Uterus (tissue), 4 donors: ENCODE measurements around the gene SH3TC1. TPM values are rescaled to one million over a fixed set of nuclear protein-coding genes. Genes with fewer than 3 reads are reported as not detected.

Source experiments
- DNase-seq, 2 donors: peaks; one replicate each; pipeline ENCODE4 v3.0.0-alpha.2; 2019 to 2020
- H3K27ac ChIP-seq, 2 donors: fragments of 200-600 bp; sonication (generic); 1 replicate in 1 of 2; 2 replicates in 1 of 2; pipeline ENCODE4 v1.5.1; 2016 to 2018
- H3K27me3 ChIP-seq, 2 donors: fragments of 200-600 bp; sonication (generic); one replicate each; pipeline ENCODE4 v1.5.1; 2018 to 2019; ENCODE audit warnings: control low read depth in 1 of 2
- H3K36me3 ChIP-seq, 2 donors: fragments of 200-600 bp; sonication (generic); one replicate each; pipeline ENCODE4 v1.5.1; 2019; ENCODE audit warnings: control low read depth in 1 of 2
- H3K4me1 ChIP-seq, 2 donors: fragments of 200-600 bp; sonication (generic); one replicate each; pipeline ENCODE4 v1.5.1; 2018 to 2019; ENCODE audit warnings: control low read depth in 1 of 2
- H3K4me3 ChIP-seq, 2 donors: fragments of 200-600 bp; sonication (generic); 1 replicate in 1 of 2; 2 replicates in 1 of 2; pipeline ENCODE4 v1.5.1; 2018 to 2019; ENCODE audit warnings: mild to moderate bottlenecking in 1 of 2
- H3K9me3 ChIP-seq, 2 donors: fragments of 200-600 bp; sonication (generic); one replicate each; pipeline ENCODE4 v1.5.1; 2019; ENCODE audit warnings: control low read depth in 1 of 2
- CTCF ChIP-seq, 4 experiments: fragments of 200-600 bp in 2 of 4; fragments of 450-650 bp in 2 of 4; sonication (generic) in 2 of 4; IDR thresholded peaks; one replicate each; pipeline ENCODE4 v1.5.1; 2016 to 2019; ENCODE audit warnings: antibody characterized with exemption in 4 of 4, mild to moderate bottlenecking in 2 of 4, moderate library complexity in 1 of 4
- POLR2A ChIP-seq, 2 donors: fragments of 450-650 bp; IDR thresholded peaks; one replicate each; pipeline ENCODE4 v1.6.1; 2016; ENCODE audit warnings: antibody characterized with exemption in 2 of 2, mild to moderate bottlenecking in 1 of 2, moderate library complexity in 1 of 2
- intact Hi-C: fragments of 100-400 bp; cut with DNase I; formaldehyde crosslinking; loops from one replicate; pipeline ENCODE4 v1.15.1; 2023; ENCODE audit warnings: low total_unique reads
- total RNA-seq, 4 donors: library from RNA; depleted of rRNA in 3 of 4; stranded (reverse); fragments of >200 nt in 3 of 4; gene quantifications; one replicate each; pipeline versions ENCODE4 v1.1.0 to v1.2.4, GENCODE V29; 2014 to 2023
- donor health status: DM: yes; HTN: yes; CAD: no.

Gene SH3TC1
- total RNA-seq, 4 donors from 2014 or later, result 5.1 to 16.4 (median 11.3) TPM

DNA sequence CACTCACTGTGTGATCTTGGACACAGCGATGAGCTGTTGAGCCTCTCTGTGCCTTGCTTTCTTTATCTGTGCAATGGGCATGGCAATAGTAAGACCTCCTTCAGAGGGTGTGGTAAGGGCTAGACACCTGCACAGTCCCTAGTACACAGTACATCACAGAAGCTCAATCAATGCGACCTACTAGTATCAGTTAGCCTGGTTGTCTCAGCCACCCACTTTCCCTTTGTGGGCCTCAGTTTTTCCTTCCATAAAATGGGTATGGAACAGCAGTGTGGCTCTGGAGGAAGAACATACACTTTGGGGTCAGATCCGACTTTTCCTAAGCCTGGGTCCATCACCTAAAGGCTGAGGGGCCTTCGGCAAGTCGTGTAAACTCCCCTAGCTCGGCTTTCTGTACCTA, 67.0 kb downstream of the SH3TC1 start:
- Histone ChIP-seq H3K27ac (no peak overlapping the region), H3K4me3 (no peak overlapping the region)
- intact Hi-C loops, result no loop called here

GRCh38 chr4:8266508-8266907, 67.4 kb downstream of the SH3TC1 start:
- Histone ChIP-seq H3K9me3 (no peaks in the 10 kb centered on the region), H3K4me3 (no peak overlapping the region), H3K27ac (peak overlapping the region in 1 of 2 donors; percentile 6), H3K36me3 (no peaks in the 10 kb centered on the region), H3K4me1 (peaks cover 0 to 12% of the 10 kb centered on the region in 2 donors), H3K27me3 (no peaks in the 10 kb centered on the region)
- TF ChIP-seq POLR2A (IDR thresholded peaks at IDR 0.05) (no peak), CTCF (IDR thresholded peaks at IDR 0.05) (no peak)
- intact Hi-C loops, result no loop called here
- no peak for DNase-seq

More for the DNA sequence above, 67.0 kb downstream of the SH3TC1 start:
- Histone ChIP-seq H3K9me3 (no peaks in the 10 kb centered on the region), H3K4me1 (peaks cover 0 to 12% of the 10 kb centered on the region in 2 donors), H3K36me3 (no peaks in the 10 kb centered on the region), H3K27me3 (no peaks in the 10 kb centered on the region)
- no peak for DNase-seq
- no peak for TF ChIP-seq CTCF (IDR thresholded peaks at IDR 0.05)
- TF ChIP-seq POLR2A (IDR thresholded peaks at IDR 0.05), result no peak

DNA sequence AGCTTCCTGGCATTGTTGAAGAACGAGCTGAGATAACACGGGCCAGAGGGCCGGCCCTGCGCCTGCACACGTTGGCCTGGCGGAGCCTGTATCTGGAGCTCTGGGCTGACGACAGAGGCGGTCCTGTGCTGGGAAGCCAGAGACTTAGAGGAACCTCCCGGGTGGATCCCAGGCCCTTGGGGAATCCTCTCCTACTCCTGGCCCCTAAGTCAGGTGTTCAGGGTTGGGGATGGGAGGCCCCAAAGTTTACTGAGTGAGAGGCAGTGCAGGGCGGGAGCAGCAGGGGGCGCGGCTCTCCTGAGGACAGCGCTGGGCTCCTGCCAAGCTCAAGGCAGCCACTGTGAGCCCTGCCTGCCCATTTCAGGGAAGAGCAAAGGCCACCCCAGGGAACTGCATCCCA, 68.0 kb downstream of the SH3TC1 start:
- Histone ChIP-seq H3K36me3 (no peaks in the 10 kb centered on the region), H3K4me3 (no peak overlapping the region), H3K27ac (peak overlapping the region in 1 of 2 donors; percentile 6), H3K27me3 (no peaks in the 10 kb centered on the region), H3K4me1 (peaks cover 0 to 12% of the 10 kb centered on the region in 2 donors), H3K9me3 (no peaks in the 10 kb centered on the region)
- peak; percentile 58 to 70 (median 66) for TF ChIP-seq CTCF (IDR thresholded peaks at IDR 0.05)
- no peak for TF ChIP-seq POLR2A (IDR thresholded peaks at IDR 0.05)
- intact Hi-C loops, result no loop called here
- DNase-seq, result peak; percentile 71 to 74

DNA sequence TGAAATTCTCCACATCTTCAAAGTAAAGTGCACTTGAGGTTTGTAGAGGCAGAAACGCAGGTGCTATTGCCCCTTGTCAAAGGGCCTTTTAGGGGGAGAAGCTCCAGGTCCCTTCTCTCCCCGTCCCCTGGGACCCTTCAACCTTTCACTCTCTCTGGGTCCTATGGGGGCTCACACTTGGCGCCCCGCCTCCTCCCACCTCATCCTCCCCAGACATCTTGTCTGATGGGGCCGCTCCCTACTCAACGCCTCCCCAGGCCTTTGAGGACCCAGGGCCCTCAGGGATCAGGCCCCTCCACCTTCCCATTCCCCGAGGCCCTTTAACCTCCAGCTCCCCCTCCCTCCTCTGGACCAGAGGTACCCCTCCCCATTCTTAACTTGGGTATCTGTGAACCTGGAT, 69.1 kb downstream of the SH3TC1 start:
- intact Hi-C loops, result no loop called here
- peaks cover 0 to 12% of the 10 kb centered on the region in 2 donors for H3K4me1 ChIP-seq

More for the DNA sequence above, 69.1 kb downstream of the SH3TC1 start:
- Histone ChIP-seq H3K27ac (no peak overlapping the region), H3K9me3 (no peaks in the 10 kb centered on the region), H3K27me3 (no peaks in the 10 kb centered on the region), H3K36me3 (no peaks in the 10 kb centered on the region), H3K4me3 (no peak overlapping the region)
- DNase-seq, result no peak
- TF ChIP-seq POLR2A (IDR thresholded peaks at IDR 0.05) (no peak), CTCF (IDR thresholded peaks at IDR 0.05) (no peak)
